Endothelial cell of umbilical vein (primary cell): ENCODE data around the gene ENO2.

ENCODE experiments used
- CTCF ChIP-seq, 2 donors: IDR thresholded peaks; 1 replicate in 1 of 2; 2 replicates in 1 of 2; pipeline ENCODE4 v1.5.1; 2011; ENCODE audit warnings: low read length in 2 of 2, mild to moderate bottlenecking in 2 of 2, moderate library complexity in 2 of 2, control low read depth in 1 of 2, inconsistent platforms in 1 of 2, low read depth in 1 of 2; ENCODE audit not compliant: insufficient read depth in 1 of 2; ENCODE audit errors: extremely low read depth in 1 of 2
- EZH2 ChIP-seq: IDR thresholded peaks from 2 replicates; pipeline ENCODE4 v1.6.1; 2012; ENCODE audit warnings: borderline replicate concordance, low read depth, mild to moderate bottlenecking, moderate library complexity, low read length, inconsistent platforms; ENCODE audit not compliant: severe bottlenecking
- FOS ChIP-seq: IDR thresholded peaks from 2 replicates; pipeline ENCODE4 v1.6.1; 2011; ENCODE audit warnings: mild to moderate bottlenecking, low read length, moderate library complexity, borderline replicate concordance; ENCODE audit not compliant: insufficient read depth
- GATA2 ChIP-seq: IDR thresholded peaks from 2 replicates; pipeline ENCODE4 v1.7.0; 2011; ENCODE audit warnings: low read depth, mild to moderate bottlenecking, moderate library complexity, mixed read lengths, low read length; ENCODE audit not compliant: insufficient read length, insufficient read depth
- JUN ChIP-seq: IDR thresholded peaks from 2 replicates; pipeline ENCODE4 v1.6.1; 2011; ENCODE audit warnings: borderline replicate concordance, low read depth; ENCODE audit not compliant: insufficient read length, insufficient read depth
- MAX ChIP-seq: IDR thresholded peaks from 2 replicates; pipeline ENCODE4 v1.6.1; 2011; ENCODE audit not compliant: insufficient read depth, insufficient read length
- MYC ChIP-seq: IDR thresholded peaks from one replicate; pipeline ENCODE4 v1.6.1; 2011; ENCODE audit warnings: mild to moderate bottlenecking, low read depth, low read length
- POLR2A ChIP-seq: IDR thresholded peaks from 2 replicates; pipeline ENCODE4 v1.6.1; 2012; ENCODE audit warnings: low read depth, mild to moderate bottlenecking, control low read depth, low read length
- POLR2AphosphoS5 ChIP-seq: IDR thresholded peaks from 2 replicates; pipeline ENCODE4 v1.6.1; 2012; ENCODE audit warnings: low read depth, mild to moderate bottlenecking, control low read depth, low read length, moderate library complexity; ENCODE audit not compliant: insufficient read depth

GRCh38 chr12:6883683-6884082, 30.7 kb upstream of the ENO2 start:
- TF ChIP-seq CTCF (IDR thresholded peaks at IDR 0.05; ENCODE audit: extremely low read depth in 1 of 2, insufficient read depth in 1 of 2, low read depth in 1 of 2, low read length in 2 of 2): no peak
- no peak for TF ChIP-seq FOS
- TF ChIP-seq POLR2A: no peak
- no peak for TF ChIP-seq POLR2AphosphoS5
- no peak for TF ChIP-seq GATA2
- TF ChIP-seq EZH2: no peak
- no peak for TF ChIP-seq MAX
- TF ChIP-seq JUN: no peak
- no peak for TF ChIP-seq MYC
